ENCODE measurements around the gene SLC7A11.
"Not testable (repeated sequence)": the region's sequence is repeated elsewhere in the genome, so short reads cannot be mapped to it uniquely, and the experiment has no call there.

SLC7A11 gene

GRCh38 chr4:138241281-138242075 is 671 bp downstream of the SLC7A11 start:
- DNase-seq: peak; percentile 26

- DNase-seq: no peak
Measured at GRCh38 chr4:138239491-138239890, 2.7 kb downstream of the SLC7A11 start.

- DNase-seq: no peak
Measured at GRCh38 chr4:138238521-138239292, 3.4 kb downstream of the SLC7A11 start.

GRCh38 chr4:138237132-138237531 is 5.0 kb downstream of the SLC7A11 start:
- not testable (repeated sequence) for DNase-seq

GRCh38 chr4:138236037-138236436 is 6.1 kb downstream of the SLC7A11 start:
- DNase-seq: no peak

GRCh38 chr4:138235419-138235952 is 6.7 kb downstream of the SLC7A11 start:
- DNase-seq: no peak

- DNase-seq: no peak
Measured at GRCh38 chr4:138234248-138234647, 7.9 kb downstream of the SLC7A11 start.

GRCh38 chr4:138233313-138234034 is 8.7 kb downstream of the SLC7A11 start:
- DNase-seq: no peak

GRCh38 chr4:138232364-138232763 is 9.8 kb downstream of the SLC7A11 start:
- DNase-seq: no peak

GRCh38 chr4:138230048-138230447 is 12.1 kb downstream of the SLC7A11 start:
- DNase-seq: no peak

GRCh38 chr4:138229160-138229559 is 13.0 kb downstream of the SLC7A11 start:
- no peak for DNase-seq

- DNase-seq: no peak
Measured at GRCh38 chr4:138226351-138226750, 15.8 kb downstream of the SLC7A11 start.

GRCh38 chr4:138225477-138225876 is 16.7 kb downstream of the SLC7A11 start:
- DNase-seq: no peak

GRCh38 chr4:138224614-138225013 is 17.5 kb downstream of the SLC7A11 start:
- DNase-seq: no peak

- DNase-seq: peak; percentile 12
Measured at GRCh38 chr4:138223231-138223910, 18.8 kb downstream of the SLC7A11 start.

- DNase-seq: no peak
Measured at GRCh38 chr4:138222046-138222445, 20.1 kb downstream of the SLC7A11 start.

- no peak for DNase-seq
Measured at GRCh38 chr4:138218976-138219375, 23.2 kb downstream of the SLC7A11 start.

- no peak for DNase-seq
Measured at GRCh38 chr4:138217567-138217966, 24.6 kb downstream of the SLC7A11 start.

- no peak for DNase-seq
Measured at GRCh38 chr4:138216272-138216867, 25.8 kb downstream of the SLC7A11 start.

- DNase-seq: not testable (repeated sequence)
Measured at GRCh38 chr4:138210576-138210975, 31.6 kb downstream of the SLC7A11 start.

GRCh38 chr4:138209094-138209493 is 33.1 kb downstream of the SLC7A11 start:
- DNase-seq: no peak

Measured in GF-D8 (cell line).